ENCODE measurements around the gene CBR4. TPM values are rescaled to one million over a fixed set of nuclear protein-coding genes. Genes with fewer than 3 reads are reported as not detected.

The CBR4 gene
- total RNA-seq, 1 donor from 2014 or later = 15.2 TPM

- no peak for DNase-seq (ENCODE audit: low spot score)
- Mint-ChIP-seq H3K27ac (ENCODE audit: unreplicated experiment) (no peak overlapping the region), H3K27me3 (ENCODE audit: low read depth) (no peaks in the 10 kb centered on the region), H3K9me3 (ENCODE audit: low read depth) (no peaks in the 10 kb centered on the region), H3K36me3 (ENCODE audit: low read depth) (peaks cover 23% of the 10 kb centered on the region), H3K4me1 (ENCODE audit: low read depth) (peaks cover 11% of the 10 kb centered on the region), H3K4me3 (ENCODE audit: unreplicated experiment) (no peak overlapping the region)
- TF ChIP-seq CTCF (IDR thresholded peaks at IDR 0.05) = no peak
Measured at GRCh38 chr4:169000315-169000714, 9.7 kb downstream of the CBR4 start.

- Mint-ChIP-seq H3K4me1 (ENCODE audit: low read depth) (peaks cover 8% of the 10 kb centered on the region), H3K27ac (ENCODE audit: unreplicated experiment) (no peak overlapping the region), H3K36me3 (ENCODE audit: low read depth) (peaks cover 23% of the 10 kb centered on the region), H3K27me3 (ENCODE audit: low read depth) (no peaks in the 10 kb centered on the region), H3K9me3 (ENCODE audit: low read depth) (no peaks in the 10 kb centered on the region), H3K4me3 (ENCODE audit: unreplicated experiment) (no peak overlapping the region)
- no peak for TF ChIP-seq CTCF (IDR thresholded peaks at IDR 0.05)
- DNase-seq (ENCODE audit: low spot score) = no peak
Measured at GRCh38 chr4:168999809-169000208, 10.2 kb downstream of the CBR4 start.

GRCh38 chr4:168998596-168998995 lies 11.5 kb downstream of the CBR4 start:
- H3K36me3 Mint-ChIP-seq (ENCODE audit: low read depth) = peaks cover 18% of the 10 kb centered on the region

GRCh38 chr4:168995537-168996295 lies 14.3 kb downstream of the CBR4 start:
- no peak overlapping the region for H3K27ac Mint-ChIP-seq (ENCODE audit: unreplicated experiment)
- TF ChIP-seq CTCF (IDR thresholded peaks at IDR 0.05) = peak; percentile 72
- H3K27me3 Mint-ChIP-seq (ENCODE audit: low read depth) = no peaks in the 10 kb centered on the region
- H3K36me3 Mint-ChIP-seq (ENCODE audit: low read depth) = peaks cover 5% of the 10 kb centered on the region
- no peak overlapping the region for H3K4me3 Mint-ChIP-seq (ENCODE audit: unreplicated experiment)
- peaks cover 25% of the 10 kb centered on the region for H3K4me1 Mint-ChIP-seq (ENCODE audit: low read depth)
- H3K9me3 Mint-ChIP-seq (ENCODE audit: low read depth) = no peaks in the 10 kb centered on the region
- DNase-seq (ENCODE audit: low spot score) = no peak

More at GRCh38 chr4:168998596-168998995, 11.5 kb downstream of the CBR4 start:
- Mint-ChIP-seq H3K27me3 (ENCODE audit: low read depth) (no peaks in the 10 kb centered on the region), H3K4me1 (ENCODE audit: low read depth) (peaks cover 16% of the 10 kb centered on the region), H3K9me3 (ENCODE audit: low read depth) (no peaks in the 10 kb centered on the region), H3K4me3 (ENCODE audit: unreplicated experiment) (no peak overlapping the region), H3K27ac (ENCODE audit: unreplicated experiment) (no peak overlapping the region)
- no peak for DNase-seq (ENCODE audit: low spot score)
- no peak for TF ChIP-seq CTCF (IDR thresholded peaks at IDR 0.05)

GRCh38 chr4:168994958-168995357 lies 15.1 kb downstream of the CBR4 start:
- Mint-ChIP-seq H3K36me3 (ENCODE audit: low read depth) (peaks cover 5% of the 10 kb centered on the region), H3K27me3 (ENCODE audit: low read depth) (no peaks in the 10 kb centered on the region), H3K9me3 (ENCODE audit: low read depth) (no peaks in the 10 kb centered on the region), H3K27ac (ENCODE audit: unreplicated experiment) (no peak overlapping the region), H3K4me3 (ENCODE audit: unreplicated experiment) (no peak overlapping the region), H3K4me1 (ENCODE audit: low read depth) (peaks cover 22% of the 10 kb centered on the region)
- DNase-seq (ENCODE audit: low spot score) = no peak
- TF ChIP-seq CTCF (IDR thresholded peaks at IDR 0.05) = no peak

All from chondrocyte (in vitro differentiated cells).